IPS-18c (cell line): Measurements from ENCODE around the gene DNAH3.
"Not testable (repeated sequence)": the region's sequence is repeated elsewhere in the genome, so short reads cannot be mapped to it uniquely, and the experiment has no call there.

Source experiments
- H3K4me3 ChIP-seq: 2 replicates; pipeline ENCODE4 v1.7.0; 2013; ENCODE audit warnings: low read depth, mild to moderate bottlenecking, low read length, moderate library complexity; ENCODE audit not compliant: insufficient read depth
- H3K9me3 ChIP-seq: one replicate; pipeline ENCODE4 v1.6.1; 2013; ENCODE audit warnings: mild to moderate bottlenecking, low read length, moderate library complexity; ENCODE audit not compliant: control insufficient read depth, insufficient read depth

Gene DNAH3

GRCh38 chr16:21060027-21060510 lies 90.6 kb downstream of the DNAH3 start:
- Histone ChIP-seq H3K4me3 (no peak overlapping the region), H3K9me3 (peaks cover 2% of the 10 kb centered on the region)

DNA sequence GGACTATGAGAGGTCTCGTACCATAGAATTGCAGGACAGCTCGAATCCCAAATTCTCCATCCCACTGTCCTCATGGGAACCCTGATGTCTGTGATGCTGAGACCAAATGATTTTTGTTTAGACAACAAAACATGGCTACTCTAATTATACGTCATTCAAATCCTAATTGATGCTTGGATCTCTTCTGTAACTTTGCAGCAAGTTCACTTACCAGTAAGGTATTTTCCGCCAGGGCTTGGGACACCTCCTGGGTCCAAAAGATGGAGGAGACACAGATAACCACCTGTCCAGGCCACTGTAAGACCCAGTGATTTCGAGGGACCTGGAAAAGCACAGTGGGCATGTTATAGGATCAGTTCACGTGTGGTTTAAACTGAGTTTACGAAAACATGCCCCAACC lies 92.8 kb downstream of the DNAH3 start:
- Histone ChIP-seq H3K4me3 (no peak overlapping the region), H3K9me3 (peaks cover 2% of the 10 kb centered on the region)

DNA sequence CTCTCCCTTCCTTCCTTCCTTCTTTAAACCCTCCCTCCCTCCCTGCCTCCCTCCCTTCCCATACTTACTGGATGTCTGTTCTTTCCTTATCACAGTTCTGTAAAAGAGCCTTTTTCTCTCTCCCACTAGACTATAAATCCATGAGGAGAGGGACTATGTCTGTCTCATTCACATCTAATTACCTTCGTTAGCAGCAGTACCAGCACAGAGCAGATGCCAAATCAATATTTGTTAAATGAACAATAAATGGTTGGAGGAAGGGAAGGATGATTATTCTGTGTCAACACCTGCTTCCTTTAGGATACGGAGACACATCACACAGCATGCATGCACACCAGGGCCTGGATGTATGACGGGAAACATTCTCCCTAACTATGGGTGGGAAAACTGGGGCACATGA lies 94.2 kb downstream of the DNAH3 start:
- peaks cover 2% of the 10 kb centered on the region for H3K9me3 ChIP-seq
- H3K4me3 ChIP-seq = no peak overlapping the region

GRCh38 chr16:21055738-21056137 lies 94.9 kb downstream of the DNAH3 start:
- H3K9me3 ChIP-seq, H3K4me3 ChIP-seq: not testable (repeated sequence)

GRCh38 chr16:21053590-21053989 lies 97.1 kb downstream of the DNAH3 start:
- Histone ChIP-seq H3K4me3 (no peak overlapping the region), H3K9me3 (peaks cover 2% of the 10 kb centered on the region)

GRCh38 chr16:21048091-21048912 lies 102.3 kb downstream of the DNAH3 start:
- not testable (repeated sequence) for H3K4me3 ChIP-seq

GRCh38 chr16:21038197-21038596 lies 112.4 kb downstream of the DNAH3 start:
- no peak overlapping the region for H3K4me3 ChIP-seq
- H3K9me3 ChIP-seq = peaks cover 3% of the 10 kb centered on the region

More at GRCh38 chr16:21048091-21048912, 102.3 kb downstream of the DNAH3 start:
- H3K9me3 ChIP-seq = not testable (repeated sequence)

- H3K9me3 ChIP-seq = peaks cover 3% of the 10 kb centered on the region
- H3K4me3 ChIP-seq = no peak overlapping the region
Measured at GRCh38 chr16:21037736-21038135, 112.9 kb downstream of the DNAH3 start.

GRCh38 chr16:21037168-21037567 lies 113.5 kb downstream of the DNAH3 start:
- H3K4me3 ChIP-seq = no peak overlapping the region
- H3K9me3 ChIP-seq = peaks cover 3% of the 10 kb centered on the region

DNA sequence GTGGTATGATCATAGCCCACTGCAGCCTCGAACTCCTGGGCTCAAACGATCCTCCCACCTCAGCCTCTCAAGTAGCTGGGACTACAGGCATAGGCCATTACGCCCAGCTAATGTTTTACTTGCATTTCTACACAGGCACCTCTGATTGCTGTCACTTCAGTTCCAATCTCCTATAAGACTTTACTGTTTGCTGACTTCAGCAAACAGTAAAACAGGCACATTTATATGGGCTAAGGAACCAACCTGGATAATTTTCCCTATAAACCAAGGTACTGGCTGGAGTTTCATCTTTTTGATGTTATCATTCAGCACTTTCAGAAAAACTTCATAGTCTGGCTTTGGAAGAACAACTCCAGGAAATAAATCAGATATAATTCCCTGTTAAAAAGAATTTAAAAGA lies 114.2 kb downstream of the DNAH3 start:
- H3K4me3 ChIP-seq = no peak overlapping the region
- no peaks in the 10 kb centered on the region for H3K9me3 ChIP-seq

DNA sequence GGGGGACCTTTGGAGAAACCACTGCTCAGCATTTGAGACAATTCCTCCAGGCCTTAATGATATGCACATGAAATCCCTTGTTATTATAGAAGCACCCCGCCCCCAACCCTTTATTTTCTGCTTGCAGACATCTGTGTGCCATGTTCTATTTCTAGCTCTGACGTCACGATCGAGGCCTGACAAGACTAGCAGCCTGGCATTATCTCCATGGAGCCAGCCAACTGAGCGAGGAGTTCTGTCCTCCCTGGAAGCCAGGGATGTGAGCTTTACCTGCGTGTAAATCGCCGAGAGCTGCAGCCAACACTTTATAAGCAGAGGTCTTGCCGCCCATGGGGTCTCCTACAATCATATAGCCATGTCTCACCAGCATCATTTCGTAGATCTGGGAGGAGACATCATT lies 116.9 kb downstream of the DNAH3 start:
- no peak overlapping the region for H3K4me3 ChIP-seq

DNA sequence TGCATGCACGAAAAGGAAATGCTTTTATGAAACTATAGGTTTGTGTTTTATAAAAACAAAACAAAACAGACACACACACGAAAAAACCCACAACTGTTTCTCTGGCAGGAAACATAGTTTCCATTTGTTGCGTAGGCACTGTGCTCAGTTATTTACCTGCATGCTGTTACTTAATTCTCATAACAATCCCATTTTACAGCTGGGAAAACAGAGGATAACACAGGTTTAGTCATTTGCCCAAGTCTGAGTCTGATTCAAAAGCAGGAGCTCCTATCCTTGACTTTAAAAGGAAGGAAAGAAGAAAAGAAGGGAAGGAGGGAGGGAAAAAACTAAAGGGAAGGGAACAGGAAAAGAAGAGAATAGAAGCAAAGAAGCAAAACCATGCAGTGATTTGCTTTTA lies 117.4 kb downstream of the DNAH3 start:
- Histone ChIP-seq H3K9me3 (peaks cover 2% of the 10 kb centered on the region), H3K4me3 (no peak overlapping the region)

More for the DNA sequence above, 116.9 kb downstream of the DNAH3 start:
- H3K9me3 ChIP-seq = peaks cover 2% of the 10 kb centered on the region

GRCh38 chr16:21028728-21029127 lies 121.9 kb downstream of the DNAH3 start:
- H3K9me3 ChIP-seq = peaks cover 2% of the 10 kb centered on the region
- H3K4me3 ChIP-seq = no peak overlapping the region

- Histone ChIP-seq H3K9me3 (peaks cover 2% of the 10 kb centered on the region), H3K4me3 (no peak overlapping the region)
Measured at GRCh38 chr16:21026846-21027245, 123.8 kb downstream of the DNAH3 start.

GRCh38 chr16:21023509-21024202 lies 127.0 kb downstream of the DNAH3 start:
- no peaks in the 10 kb centered on the region for H3K9me3 ChIP-seq
- no peak overlapping the region for H3K4me3 ChIP-seq

GRCh38 chr16:21021316-21021715 lies 129.3 kb downstream of the DNAH3 start:
- Histone ChIP-seq H3K9me3 (no peaks in the 10 kb centered on the region), H3K4me3 (no peak overlapping the region)

- no peaks in the 10 kb centered on the region for H3K9me3 ChIP-seq
- no peak overlapping the region for H3K4me3 ChIP-seq
Measured at GRCh38 chr16:21009815-21010214, 140.8 kb downstream of the DNAH3 start.

DNA sequence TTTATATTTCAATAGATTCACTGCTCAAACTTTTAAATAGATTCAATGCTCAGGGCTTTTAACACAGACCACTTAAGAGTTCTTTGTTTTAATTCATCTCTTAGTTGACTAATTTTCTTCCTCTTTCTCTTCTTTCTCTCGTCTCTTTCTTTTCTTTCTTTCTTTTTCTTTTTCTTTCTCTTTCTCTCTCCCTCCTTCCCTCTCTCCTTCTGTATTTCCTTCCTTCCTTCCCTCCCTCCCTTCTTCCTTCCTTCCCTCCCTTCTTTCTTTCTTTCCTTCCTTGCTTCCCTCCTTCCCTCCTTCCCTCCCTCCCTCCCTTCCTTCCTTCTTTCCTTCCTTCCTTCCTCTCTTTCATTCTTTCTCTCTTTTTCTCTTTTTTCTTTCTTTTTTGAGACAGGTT lies 145.6 kb downstream of the DNAH3 start:
- Histone ChIP-seq H3K9me3 (no peaks in the 10 kb centered on the region), H3K4me3 (no peak overlapping the region)
